ENCODE measurements around the gene CUX1.
"Not testable (repeated sequence)": the region's sequence is repeated elsewhere in the genome, so short reads cannot be mapped to it uniquely, and the experiment has no call there.

Gene CUX1

DNA sequence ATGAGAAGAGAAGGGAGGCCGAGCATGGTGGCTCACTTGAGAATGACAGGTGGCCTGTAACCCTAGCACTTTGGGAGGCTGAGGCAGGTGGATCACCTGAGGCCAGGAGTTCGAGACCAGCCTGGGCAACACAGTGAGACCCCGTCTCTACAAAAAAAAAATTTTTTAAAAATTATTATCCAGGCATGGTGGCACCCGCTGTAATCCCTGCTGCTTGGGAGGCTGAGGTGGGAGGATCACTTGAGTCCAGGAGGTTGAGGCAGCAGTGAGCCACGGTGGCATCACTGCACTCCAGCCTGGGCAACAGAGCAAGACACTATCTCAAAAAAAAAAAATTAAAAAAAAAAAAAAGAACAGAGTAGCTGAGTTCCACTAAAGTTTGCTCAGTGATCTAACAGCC, 412.7 kb downstream of the CUX1 start:
- not testable (repeated sequence) for DNase-seq

DNA sequence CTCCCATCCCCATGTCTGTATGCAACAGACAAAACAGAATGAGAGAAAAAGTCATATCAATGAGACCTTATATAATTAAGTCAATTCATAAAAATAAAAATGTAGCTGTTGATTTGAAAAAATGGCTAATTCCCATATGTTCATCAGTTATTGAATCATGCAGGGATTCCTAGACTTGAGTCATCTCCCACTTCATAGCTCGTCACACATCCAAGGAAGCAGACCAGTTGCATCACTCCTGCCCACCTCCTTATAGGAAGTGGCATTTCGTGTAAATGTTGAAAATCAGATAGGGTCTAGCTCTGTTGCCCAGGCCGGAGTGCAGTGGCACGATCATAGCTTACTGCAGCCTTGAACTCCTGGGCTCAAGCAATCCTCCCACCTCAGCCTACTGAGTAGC, 413.2 kb downstream of the CUX1 start:
- DNase-seq, result no peak

DNA sequence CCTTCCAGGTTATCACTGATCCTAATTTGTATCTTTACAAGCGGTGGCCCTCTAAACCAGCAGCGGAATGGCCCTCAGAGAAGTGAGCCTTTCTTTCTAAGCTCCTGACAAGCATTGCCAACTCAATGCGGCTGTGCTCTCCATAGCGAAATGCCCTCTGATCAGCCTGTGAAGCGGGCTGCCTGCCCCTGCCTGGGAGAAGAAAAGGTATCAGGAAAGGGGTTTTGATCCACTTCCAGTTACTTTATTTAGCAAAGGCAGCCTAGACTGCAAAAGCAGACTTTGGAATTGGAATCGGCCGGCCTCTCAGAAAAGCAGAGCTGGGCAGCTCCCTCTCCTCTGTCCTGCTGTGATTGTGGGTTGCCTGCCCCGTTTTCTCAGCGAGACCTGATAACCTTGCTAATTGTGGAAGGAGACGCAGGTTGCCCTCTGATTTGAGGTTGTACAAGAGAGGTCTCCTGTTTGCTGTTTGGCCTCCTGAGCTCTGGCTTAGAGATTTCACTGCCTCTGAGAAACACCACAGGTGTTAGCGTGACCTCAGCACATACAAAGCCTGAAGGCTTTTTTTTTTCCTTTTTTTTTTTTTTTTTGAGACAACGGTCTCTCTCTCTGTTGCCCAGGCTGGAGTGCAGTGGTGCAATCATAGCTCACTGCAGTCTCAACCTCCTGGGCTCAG, 415.3 kb downstream of the CUX1 start:
- no peak for DNase-seq

DNA sequence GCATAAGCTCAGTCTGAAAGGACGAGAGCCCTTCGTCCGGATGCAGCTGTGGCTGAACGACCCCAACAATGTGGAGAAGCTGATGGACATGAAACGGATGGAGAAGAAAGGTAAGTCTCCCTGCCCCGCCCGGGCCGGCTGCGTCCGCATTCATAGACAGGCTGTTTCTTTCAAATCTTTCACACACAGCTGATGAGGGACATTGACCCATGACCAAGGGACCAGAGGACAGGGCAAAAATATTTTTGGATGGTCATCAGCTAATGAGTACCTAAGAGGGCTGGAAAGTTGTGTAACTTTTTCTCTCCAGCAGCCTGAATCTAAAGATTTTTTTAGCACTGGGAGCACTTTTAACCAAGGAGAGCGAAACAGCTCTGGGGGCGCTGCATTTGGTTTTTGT, 416.7 kb downstream of the CUX1 start:
- DNase-seq, result no peak

DNA sequence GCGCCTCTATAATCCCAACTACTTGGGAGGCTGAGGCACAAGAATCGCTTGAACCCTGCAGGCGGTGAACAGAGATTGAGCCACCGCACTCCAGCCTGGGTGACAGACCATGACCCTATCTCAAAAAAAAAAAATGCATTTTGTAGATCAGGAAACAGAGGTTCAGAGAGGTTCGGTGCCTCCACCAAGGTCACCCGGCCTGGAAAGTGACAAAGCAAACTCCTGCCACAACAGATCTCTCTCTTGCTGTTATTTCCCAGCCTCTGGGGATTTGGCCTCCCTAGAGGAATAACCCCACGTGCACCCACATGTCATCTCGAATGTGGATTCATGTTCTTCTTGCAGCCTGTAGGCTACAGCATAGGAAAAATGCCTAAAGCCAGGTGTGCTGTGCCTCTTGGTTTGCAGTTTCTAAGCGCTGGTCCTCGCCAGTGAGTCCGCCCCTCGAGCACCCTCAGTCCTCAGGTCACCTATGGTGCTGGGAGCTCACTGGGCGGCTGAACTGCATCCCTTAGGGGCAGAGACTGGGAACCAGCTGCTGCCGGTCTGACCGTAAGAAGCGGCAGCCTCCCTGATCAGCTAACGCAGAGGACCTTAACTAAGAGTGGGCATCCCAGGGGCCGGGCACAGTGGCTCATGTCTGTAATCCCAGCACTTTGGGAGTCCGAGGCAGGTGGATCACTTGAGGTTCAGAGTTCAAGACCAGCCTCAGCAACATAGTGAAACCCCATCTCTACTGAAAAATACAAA, 417.6 kb downstream of the CUX1 start:
- DNase-seq, result no peak

- no peak for DNase-seq
Observed at GRCh38 chr7:102236102-102236501, 418.7 kb downstream of the CUX1 start.

GRCh38 chr7:102236592-102237287, 419.3 kb downstream of the CUX1 start:
- DNase-seq, result peak; percentile 16 to 21

GRCh38 chr7:102239206-102239820, 421.9 kb downstream of the CUX1 start:
- no peak for DNase-seq

DNA sequence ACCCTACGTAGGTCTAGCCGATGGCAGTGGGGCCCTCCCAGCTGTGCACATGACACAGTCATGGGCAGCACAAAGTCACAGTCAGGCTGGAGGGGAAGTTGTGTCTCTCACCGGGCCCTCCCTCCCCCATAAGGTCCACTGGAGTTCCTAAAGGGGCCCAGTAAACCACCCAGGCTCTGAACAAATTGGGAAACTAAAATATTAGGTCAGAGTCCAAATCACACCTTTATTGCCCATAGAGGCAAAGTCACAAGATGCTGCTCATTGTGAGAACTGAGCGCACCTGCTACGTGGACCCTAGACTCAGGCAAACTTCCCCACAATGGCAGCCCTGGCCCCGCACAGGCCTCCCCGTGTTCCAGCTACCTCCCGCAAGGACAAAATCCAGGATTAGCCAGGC, 424.0 kb downstream of the CUX1 start:
- no peak for DNase-seq

DNA sequence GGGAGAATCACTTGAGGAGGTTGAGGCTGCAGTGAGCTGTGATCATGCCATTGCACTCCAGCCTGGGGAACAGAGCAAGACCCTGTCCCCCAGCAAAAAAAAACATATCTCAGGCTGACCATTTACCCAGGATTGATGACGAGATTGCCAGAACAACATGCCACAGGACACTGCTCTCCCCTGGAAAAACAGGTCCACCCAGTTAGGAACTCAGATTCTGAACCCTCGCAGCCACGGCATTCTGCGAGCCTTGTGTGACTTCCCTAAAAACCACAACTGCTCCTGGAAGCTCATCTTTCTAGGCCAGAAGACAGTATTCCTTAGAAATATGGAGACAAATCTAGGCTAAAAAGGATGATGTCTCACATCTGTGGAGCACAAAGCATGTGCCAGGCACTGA, 427.2 kb downstream of the CUX1 start:
- no peak for DNase-seq

- DNase-seq, result no peak
Observed at GRCh38 chr7:102248081-102248455, 430.6 kb downstream of the CUX1 start.

DNA sequence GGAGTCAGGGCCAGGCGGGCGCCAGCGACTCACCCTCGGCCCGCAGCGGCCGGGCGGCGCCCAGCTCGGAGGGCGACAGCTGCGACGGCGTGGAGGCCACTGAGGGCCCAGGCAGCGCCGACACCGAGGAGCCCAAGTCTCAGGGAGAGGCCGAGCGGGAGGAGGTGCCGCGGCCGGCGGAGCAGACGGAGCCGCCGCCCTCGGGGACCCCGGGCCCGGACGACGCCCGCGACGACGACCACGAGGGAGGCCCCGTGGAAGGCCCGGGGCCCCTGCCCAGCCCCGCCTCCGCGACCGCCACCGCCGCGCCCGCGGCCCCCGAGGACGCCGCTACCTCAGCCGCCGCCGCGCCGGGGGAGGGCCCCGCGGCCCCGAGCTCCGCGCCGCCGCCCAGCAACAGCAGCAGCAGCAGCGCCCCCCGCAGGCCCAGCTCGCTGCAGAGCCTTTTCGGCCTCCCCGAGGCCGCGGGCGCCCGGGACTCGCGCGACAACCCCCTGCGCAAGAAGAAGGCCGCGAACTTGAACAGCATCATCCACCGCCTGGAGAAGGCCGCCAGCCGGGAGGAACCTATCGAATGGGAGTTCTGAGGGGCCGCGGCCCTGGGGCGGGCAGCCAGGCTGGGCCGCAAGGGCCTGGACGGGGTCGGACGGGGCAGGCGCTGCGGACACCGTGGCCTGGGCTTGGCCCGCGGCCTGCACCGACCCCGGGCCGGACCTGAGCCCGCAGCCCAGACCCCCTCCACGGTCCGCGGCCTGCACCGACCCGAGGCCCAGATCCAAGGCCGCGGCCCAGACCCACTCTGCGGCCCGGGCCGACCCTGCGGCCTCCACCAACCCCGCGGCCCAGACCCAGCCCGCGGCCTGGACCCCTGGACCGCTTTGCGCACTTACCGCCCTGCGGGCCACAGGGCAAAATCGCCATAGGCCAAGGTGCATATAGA, 431.3 kb downstream of the CUX1 start:
- no peak for DNase-seq

DNA sequence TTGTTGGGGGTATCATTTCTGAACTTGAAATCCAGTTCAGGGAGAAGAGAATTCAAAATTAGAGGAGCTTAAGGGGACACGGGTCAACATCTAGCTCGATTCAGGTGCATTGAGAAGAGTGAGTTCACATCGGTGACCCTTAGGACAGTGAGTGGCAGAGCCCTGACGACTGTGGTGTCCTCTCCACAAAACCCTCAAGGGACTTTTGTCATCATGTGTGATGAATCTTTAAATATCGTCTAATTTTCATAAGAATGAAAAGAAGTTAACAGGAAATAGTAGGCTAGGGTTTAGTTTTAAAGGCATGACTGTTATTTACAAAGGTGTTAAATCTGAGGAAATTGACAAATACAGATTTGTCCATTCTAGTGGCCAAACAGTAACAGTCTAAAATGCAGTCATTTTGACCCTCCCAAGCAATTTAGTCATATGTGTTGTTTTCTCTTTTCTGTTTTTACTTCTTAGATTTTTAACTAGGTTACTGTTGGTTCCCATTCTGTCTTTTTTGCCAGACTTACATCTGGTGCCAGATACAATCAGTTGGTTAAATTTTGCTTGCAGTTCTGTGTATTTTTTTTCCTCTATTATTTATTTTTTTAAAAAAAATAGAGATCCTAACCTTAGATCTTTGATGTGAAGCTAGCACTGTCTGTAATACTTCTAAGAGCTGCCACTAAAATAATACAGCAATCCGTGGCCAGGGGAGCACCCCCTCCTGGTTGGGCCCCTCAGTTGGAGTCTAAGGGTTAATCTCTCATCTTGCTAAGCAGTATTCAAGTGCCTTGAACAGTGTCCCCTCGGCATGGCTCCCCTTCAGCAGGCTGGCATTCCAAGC, 434.3 kb downstream of the CUX1 start:
- no peak for DNase-seq

DNA sequence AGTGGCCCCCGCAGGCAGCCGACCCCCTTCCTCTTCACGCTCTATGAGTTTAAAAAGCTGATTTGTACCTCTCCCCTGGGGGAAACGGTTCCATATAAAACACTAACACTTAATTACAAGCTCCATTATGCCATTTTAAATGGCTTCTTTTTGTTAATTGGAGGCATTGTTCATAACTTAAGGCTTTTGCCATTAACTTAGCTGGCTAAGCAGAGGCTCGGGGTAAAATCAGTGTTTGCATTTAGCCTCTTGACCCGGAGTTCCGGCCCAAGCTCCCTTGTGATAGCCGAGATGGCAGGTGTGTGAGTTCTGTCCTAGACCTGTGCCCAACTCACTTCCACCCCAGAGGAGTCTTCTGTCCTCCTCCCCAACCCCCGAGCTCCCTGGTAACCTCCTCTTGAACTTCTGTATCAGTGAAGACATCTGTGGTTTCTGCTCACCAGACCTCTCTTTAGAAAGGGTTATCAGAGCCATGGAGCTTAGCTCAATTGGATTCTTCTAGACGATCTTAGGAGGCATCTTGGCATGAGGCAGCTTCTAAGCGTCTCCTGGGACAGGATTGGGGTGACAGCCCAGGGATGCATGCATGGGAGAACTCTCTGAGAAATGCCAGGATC, 435.0 kb downstream of the CUX1 start:
- no peak for DNase-seq

DNA sequence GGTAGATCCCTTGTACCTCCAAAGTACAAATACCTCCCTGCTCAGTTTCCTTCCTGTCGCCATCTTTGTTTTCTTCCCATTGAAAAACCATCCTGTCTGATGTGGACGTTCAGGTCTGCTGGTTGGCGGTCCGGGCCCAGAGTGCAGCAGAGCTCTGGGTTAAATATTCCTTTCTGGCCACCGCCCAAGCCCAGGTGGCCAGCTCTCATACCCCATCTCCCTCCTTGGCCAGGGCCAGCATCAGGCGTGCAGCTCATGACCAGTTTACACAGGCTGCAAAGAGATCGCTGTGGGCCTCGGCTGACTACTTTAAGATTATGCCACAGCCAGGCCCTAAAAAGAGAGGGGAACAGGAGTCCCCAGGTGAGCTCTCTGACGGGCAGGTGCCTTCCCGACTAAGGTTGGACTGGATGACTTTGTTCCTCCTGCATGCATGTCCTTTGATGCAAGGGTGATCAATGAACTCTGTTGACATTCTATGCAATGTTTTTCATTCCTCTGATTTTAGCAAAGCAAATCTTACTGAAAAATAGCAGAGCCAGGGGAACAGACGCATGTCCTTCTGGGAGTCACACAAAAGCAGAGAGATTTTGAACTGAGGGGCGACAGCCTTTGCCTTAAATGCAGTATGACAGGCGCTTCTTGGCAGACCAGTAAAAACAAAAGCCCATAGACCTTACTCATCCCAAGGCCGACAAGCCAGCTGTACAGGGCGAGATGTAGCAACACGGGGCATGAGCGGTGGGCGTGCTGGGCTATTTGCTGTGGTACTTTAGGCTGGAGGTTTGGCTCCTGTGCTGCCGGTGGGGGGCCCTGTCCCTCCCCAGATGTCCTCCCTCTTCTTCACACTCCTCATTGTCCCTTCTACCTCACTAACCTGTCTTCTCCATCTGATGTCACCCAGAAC, 435.9 kb downstream of the CUX1 start:
- no peak for DNase-seq

GRCh38 chr7:102253973-102254370, 436.5 kb downstream of the CUX1 start:
- no peak for DNase-seq

- DNase-seq, result no peak
Observed at GRCh38 chr7:102254521-102254920, 437.1 kb downstream of the CUX1 start.

DNA sequence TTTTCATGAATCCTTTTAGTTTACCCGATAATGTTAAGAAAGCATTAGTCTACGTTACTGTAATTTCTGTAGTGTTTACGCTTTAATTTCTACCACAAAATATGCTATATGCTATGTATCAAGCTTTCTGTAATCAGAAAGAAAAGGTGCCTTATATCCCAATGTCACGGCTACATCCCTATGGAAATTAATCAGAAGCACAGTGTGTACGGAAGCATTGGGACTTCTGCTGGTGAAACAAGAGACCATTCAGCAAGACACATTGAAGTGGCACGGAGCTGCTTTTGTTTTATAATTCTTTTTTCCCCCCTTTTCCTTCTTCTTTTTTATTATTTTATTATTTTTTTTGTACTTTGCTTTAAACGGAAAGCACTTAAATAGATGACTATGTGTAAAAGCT, 438.1 kb downstream of the CUX1 start:
- no peak for DNase-seq

DNA sequence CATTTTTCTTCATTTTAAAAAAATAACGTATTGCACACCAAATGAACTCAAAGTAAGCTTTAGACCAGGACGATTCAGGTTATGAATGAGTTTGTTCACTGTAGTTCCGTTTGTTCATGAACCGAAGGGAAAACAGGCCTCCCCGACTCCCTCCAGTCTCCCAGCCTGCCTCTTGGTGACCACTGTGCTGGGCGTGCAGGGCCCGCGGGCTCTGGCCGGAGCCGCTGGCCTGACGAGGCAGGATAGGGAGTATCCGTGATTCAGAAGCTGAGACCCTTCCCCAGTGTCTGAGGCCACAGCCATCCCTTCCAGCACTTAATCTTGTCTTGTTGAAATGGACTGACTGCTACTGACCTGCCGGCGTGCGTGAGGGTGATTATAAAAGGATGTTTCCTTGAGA, 438.5 kb downstream of the CUX1 start:
- DNase-seq, result no peak

Data from AML-193 (cell line).